Hepatocyte (in vitro differentiated cells): ENCODE measurements around the gene ANKFN1. TPM values are rescaled to one million over a fixed set of nuclear protein-coding genes. Genes with fewer than 3 reads are reported as not detected.
A peak's percentile ranks its signal among the peaks of the same experiment; 100 is the strongest.

ENCODE experiments used
- DNase-seq: peaks from one replicate; pipeline ENCODE4 v3.0.0-alpha.2; 2016; ENCODE audit warnings: low spot score
- H2AFZ ChIP-seq: fragments of 200-600 bp; sonication (generic); 2 replicates; pipeline ENCODE4 v1.6.0; 2016; ENCODE audit warnings: antibody characterized with exemption, mild to moderate bottlenecking
- H3K27ac ChIP-seq: fragments of 200-600 bp; sonication (generic); 2 replicates; pipeline ENCODE4 v1.5.1; 2016; ENCODE audit warnings: mild to moderate bottlenecking
- H3K27me3 ChIP-seq: fragments of 200-600 bp; sonication (generic); 2 replicates; pipeline ENCODE4 v1.6.1; 2016
- H3K36me3 ChIP-seq: fragments of 200-600 bp; sonication (generic); replicated peaks from 2 replicates; pipeline ENCODE4 v1.5.1; 2016; ENCODE audit warnings: low read depth; ENCODE audit not compliant: insufficient read depth
- H3K4me1 ChIP-seq: fragments of 200-600 bp; sonication (generic); 2 replicates; pipeline ENCODE4 v1.5.1; 2016; ENCODE audit warnings: mild to moderate bottlenecking, moderate library complexity; ENCODE audit not compliant: insufficient read depth
- H3K4me2 ChIP-seq: fragments of 200-600 bp; sonication (generic); 2 replicates; pipeline ENCODE4 v1.6.0; 2016
- H3K4me3 ChIP-seq: fragments of 200-600 bp; sonication (generic); 2 replicates; pipeline ENCODE4 v1.5.1; 2016; ENCODE audit warnings: mild to moderate bottlenecking
- H3K79me2 ChIP-seq: fragments of 200-600 bp; sonication (generic); 2 replicates; pipeline ENCODE4 v1.6.0; 2017; ENCODE audit warnings: mild to moderate bottlenecking
- H3K9me2 ChIP-seq: fragments of 200-600 bp; sonication (generic); replicated peaks from 2 replicates; pipeline ENCODE4 v1.6.0; 2017; ENCODE audit warnings: mild to moderate bottlenecking; ENCODE audit not compliant: insufficient read depth
- H3K9me3 ChIP-seq: fragments of 200-600 bp; sonication (generic); 2 replicates; pipeline ENCODE4 v1.5.1; 2016; ENCODE audit warnings: low read depth, mild to moderate bottlenecking
- H4K20me1 ChIP-seq: fragments of 200-600 bp; sonication (generic); 2 replicates; pipeline ENCODE4 v1.6.0; 2016; ENCODE audit warnings: mild to moderate bottlenecking; ENCODE audit not compliant: insufficient read depth, poor library complexity, severe bottlenecking
- CTCF ChIP-seq: fragments of 200-600 bp; sonication (generic); IDR thresholded peaks from 2 replicates; pipeline ENCODE4 v1.5.1; 2016; ENCODE audit warnings: antibody characterized with exemption, mild to moderate bottlenecking; ENCODE audit not compliant: poor library complexity
- EZH2 ChIP-seq: fragments of 200-600 bp; sonication (generic); IDR thresholded peaks from 2 replicates; pipeline ENCODE4 v1.6.1; 2016; ENCODE audit warnings: antibody characterized with exemption, mild to moderate bottlenecking, borderline replicate concordance
- EZH2phosphoT487 ChIP-seq: fragments of 200-600 bp; sonication (generic); IDR thresholded peaks from one replicate; pipeline ENCODE4 v1.6.1; 2018; ENCODE audit warnings: antibody characterized with exemption, mild to moderate bottlenecking, low read depth, moderate library complexity; ENCODE audit not compliant: unreplicated experiment, severe bottlenecking
- WGBS: methylation state at CpG from one replicate; pipeline ENCODE4 v1.1.6; 2016; ENCODE audit warnings: low lambda C conversion rate; ENCODE audit errors: missing lambda C conversion rate; 5-methylcytosine and 5-hydroxymethylcytosine counted together
- polyA plus RNA-seq: library from polyadenylated mRNA; unstranded; fragments of >200 nt; fragmentation: Nextera tagmentation; extraction: Ambion mirVana; gene quantifications from 2 replicates; pipeline ENCODE4 v1.2.1, GENCODE V29; 2016
- total RNA-seq: library from RNA; depleted of rRNA; stranded (reverse); fragments of >200 nt; gene quantifications from 2 replicates; pipeline ENCODE4 v1.2.3, GENCODE V29; 2014

Gene ANKFN1
- total and polyA plus RNA-seq, 2 experiments from 2014 or later, result 0.10 to 1.2 TPM

DNA sequence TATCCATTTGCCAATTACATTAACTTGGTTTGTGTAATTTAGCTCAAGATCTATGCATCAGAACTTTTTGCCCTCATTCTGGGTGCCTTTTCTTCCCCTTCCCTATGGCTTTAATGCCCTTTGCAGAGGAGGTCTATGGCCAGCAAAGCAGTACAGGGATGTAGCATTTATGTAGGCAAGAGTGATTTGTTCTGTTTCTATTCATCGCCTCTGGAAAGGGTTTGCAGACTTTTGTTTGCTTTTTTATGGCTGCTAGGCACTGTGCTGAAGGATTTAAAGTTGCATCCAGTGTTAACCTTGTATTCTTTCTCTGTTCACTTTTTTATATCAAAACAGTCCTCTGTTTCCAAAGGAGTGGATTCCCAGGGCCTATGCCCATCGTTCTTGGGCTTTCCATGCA, 78.0 kb downstream of the ANKFN1 start:
- Histone ChIP-seq H3K9me2 (no peaks in the 10 kb centered on the region), H3K27ac (peak overlapping the region; percentile 44), H4K20me1 (no peaks in the 10 kb centered on the region), H2AFZ (no peak overlapping the region), H3K4me2 (no peak overlapping the region), H3K4me1 (peaks cover 3% of the 10 kb centered on the region), H3K36me3 (no peaks in the 10 kb centered on the region), H3K4me3 (no peak overlapping the region), H3K9me3 (no peaks in the 10 kb centered on the region), H3K27me3 (no peaks in the 10 kb centered on the region), H3K79me2 (no peaks in the 10 kb centered on the region)
- 87% methylated on average over 2 of the region's 2 CpGs for WGBS
- no peak for TF ChIP-seq CTCF
- TF ChIP-seq EZH2phosphoT487, result no peak
- no peak for TF ChIP-seq EZH2
- DNase-seq, result no peak

GRCh38 chr17:56231693-56232092, 78.4 kb downstream of the ANKFN1 start:
- no peak for TF ChIP-seq EZH2
- no peak for TF ChIP-seq EZH2phosphoT487
- no peak for TF ChIP-seq CTCF
- H3K4me3 ChIP-seq, result no peak overlapping the region
- no peak overlapping the region for H2AFZ ChIP-seq

DNA sequence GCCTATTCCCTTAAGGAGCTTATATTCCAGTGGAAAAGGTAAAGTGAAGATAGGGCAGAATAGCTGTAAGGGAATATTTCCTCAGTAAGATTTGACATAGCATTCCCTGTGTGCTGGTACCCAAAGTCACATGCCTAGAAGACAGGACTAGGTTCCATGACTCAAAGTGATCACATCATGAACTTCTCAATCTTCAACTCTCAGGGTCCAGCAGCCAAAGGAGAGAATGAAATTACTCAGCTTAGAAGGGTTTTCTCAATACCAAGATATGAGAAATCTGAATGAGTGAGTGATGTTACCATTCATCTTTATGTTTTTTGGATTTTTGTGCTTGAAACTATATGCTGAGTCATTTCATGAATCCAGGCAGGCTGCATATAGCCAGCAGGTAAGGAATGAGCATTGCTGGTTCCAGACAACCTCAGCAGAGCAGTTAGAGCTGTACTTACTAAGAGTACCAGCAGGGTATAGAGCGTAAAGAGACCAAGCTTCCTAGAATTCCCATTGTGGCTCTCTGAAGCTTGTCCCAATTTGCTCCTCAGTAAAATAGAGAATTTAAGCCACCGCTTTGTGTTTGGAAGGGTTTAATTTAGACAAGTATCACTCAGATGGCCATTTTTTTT, 91.1 kb downstream of the ANKFN1 start:
- Histone ChIP-seq H3K4me2 (no peak overlapping the region), H3K36me3 (no peaks in the 10 kb centered on the region), H3K27me3 (peaks cover 4% of the 10 kb centered on the region), H3K9me3 (no peaks in the 10 kb centered on the region), H3K9me2 (no peaks in the 10 kb centered on the region), H3K79me2 (no peaks in the 10 kb centered on the region), H3K27ac (no peak overlapping the region), H4K20me1 (no peaks in the 10 kb centered on the region), H3K4me1 (no peaks in the 10 kb centered on the region), H3K4me3 (no peak overlapping the region), H2AFZ (no peak overlapping the region)
- no peak for DNase-seq
- TF ChIP-seq EZH2, result no peak
- no peak for TF ChIP-seq EZH2phosphoT487
- TF ChIP-seq CTCF, result no peak
- WGBS, result 100% methylated on average over 2 of the region's 2 CpGs

More at GRCh38 chr17:56231693-56232092, 78.4 kb downstream of the ANKFN1 start:
- DNase-seq, result no peak
- H3K4me2 ChIP-seq, result no peak overlapping the region
- H3K4me1 ChIP-seq, result peaks cover 3% of the 10 kb centered on the region
- H3K9me2 ChIP-seq, result no peaks in the 10 kb centered on the region
- peak overlapping the region; percentile 44 for H3K27ac ChIP-seq
- H3K36me3 ChIP-seq, result no peaks in the 10 kb centered on the region
- 79% methylated on average over 5 of the region's 5 CpGs for WGBS
- no peaks in the 10 kb centered on the region for H3K27me3 ChIP-seq
- no peaks in the 10 kb centered on the region for H3K9me3 ChIP-seq
- H4K20me1 ChIP-seq, result no peaks in the 10 kb centered on the region
- H3K79me2 ChIP-seq, result no peaks in the 10 kb centered on the region
